Stromal cell of bone marrow (primary cell): Measurements from ENCODE around the gene PHF21A.

ENCODE experiments used
- DNase-seq: peaks from one replicate; pipeline ENCODE4 v3.0.0-alpha.2; 2012; ENCODE audit warnings: low read depth

PHF21A gene

GRCh38 chr11:46121301-46121723 lies at the start of gene PHF21A:
TSS of gene PHF21A (minus strand) at chr11:46121454. CDS start at chr11:46084219, 37,235 bp downstream.
- peak; percentile 86 for DNase-seq

- no peak for DNase-seq
These were observed 49.5 kb upstream of the PHF21A start for GRCh38 chr11:46170797-46171196.

DNA sequence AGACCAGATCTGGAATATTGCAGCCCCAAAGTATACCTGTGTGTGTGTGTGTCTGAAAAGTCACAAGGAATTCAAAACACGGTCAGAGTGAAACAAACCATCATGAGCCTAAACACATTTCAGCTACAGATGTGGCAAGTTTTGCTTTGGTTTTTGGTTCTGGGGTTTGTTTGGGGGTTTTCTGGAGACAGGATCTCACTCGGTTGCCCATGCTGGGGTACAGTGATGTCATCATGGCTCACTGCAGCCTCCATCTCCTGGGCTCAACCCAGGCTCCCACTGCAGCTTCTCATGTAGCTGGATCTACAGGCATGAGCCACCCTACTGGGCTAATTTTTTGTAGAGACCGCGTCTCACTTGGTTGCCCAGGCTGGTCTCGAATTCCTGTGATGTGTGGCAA lies 41.4 kb upstream of the PHF21A start:
- no peak for DNase-seq

DNA sequence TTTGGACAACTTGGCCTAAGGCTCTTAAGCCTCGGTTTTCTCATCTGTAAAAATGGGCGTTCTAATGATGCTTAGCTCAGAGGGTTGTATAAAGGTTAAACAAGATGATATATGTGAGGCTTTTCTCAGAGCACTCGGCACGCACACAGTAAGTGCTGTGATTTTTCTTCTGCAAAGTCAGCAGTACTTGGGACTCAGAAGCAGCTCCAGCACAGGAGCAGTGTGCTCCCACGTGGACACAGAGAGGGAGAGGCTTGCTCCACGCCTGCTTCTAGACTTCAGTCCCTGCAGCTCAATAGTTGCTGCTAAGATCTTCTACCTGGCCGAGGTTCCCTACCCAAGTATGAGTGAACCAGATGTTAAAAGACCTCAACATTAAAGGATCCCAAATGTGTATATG lies 39.9 kb upstream of the PHF21A start:
- no peak for DNase-seq

- no peak for DNase-seq
These were observed 38.8 kb upstream of the PHF21A start for GRCh38 chr11:46160100-46160499.

- no peak for DNase-seq
These were observed 38.4 kb upstream of the PHF21A start for GRCh38 chr11:46159680-46160079.

DNA sequence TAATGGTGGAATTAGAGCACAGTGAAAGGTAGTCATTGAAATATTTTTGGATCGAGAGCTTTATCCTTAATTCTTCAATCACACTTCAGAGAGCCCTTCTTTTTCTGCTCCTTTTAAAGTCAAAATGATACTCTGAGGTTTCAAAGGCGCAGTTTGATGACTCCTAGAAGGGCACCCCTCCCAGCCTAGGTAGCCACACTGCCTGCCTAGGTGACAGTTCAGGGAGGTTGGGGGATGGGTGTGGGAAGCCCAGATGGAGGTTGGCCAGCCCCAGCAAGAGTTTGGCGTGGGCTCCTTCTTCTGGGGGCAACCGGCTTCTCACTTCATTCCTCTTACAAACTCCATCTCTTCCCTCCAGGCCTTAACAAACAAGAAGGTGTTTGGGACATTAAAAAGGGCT lies 28.6 kb upstream of the PHF21A start:
- no peak for DNase-seq

DNA sequence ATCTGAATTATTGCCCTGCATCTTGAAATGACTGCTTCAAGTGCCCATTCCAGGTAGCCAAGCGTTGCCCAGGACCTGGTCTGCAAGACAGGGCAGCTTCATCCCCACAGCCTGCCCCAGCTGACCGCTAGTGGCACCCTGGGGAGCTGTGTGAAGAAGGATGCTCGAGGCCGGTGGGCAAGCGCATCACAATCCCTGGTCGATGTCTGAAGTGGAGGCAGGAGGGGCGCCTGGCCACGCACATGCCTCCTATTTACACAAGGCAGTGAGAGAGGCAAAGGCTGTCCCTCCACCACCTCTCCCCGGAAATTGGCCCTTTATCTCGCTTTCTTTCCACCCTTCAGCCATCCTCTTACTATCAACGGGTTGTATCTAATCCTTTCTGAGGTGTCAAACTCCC lies 28.1 kb upstream of the PHF21A start:
- no peak for DNase-seq

DNA sequence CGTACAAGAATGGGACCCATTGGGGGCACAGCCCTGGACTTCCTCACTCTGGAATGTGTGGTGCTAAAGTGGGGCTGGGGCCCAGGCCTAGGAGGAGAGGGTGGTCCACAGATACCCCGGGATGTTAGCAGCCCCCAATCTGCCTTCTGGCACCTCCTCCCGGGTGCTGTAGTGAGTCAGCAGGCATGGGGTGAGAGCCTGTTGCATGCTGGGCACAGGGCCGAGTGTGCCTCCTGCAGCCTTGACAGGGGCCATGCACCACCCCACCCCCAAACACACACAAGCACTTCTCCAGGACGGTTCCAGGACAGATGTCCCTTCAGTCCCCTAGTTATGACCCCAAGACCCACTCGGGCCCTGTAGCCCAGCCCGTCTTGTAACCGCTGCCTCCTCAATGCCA lies 23.5 kb upstream of the PHF21A start:
- DNase-seq, result no peak

GRCh38 chr11:46143049-46143806 lies 22.0 kb upstream of the PHF21A start:
- DNase-seq, result no peak

GRCh38 chr11:46142561-46142960 lies 21.3 kb upstream of the PHF21A start:
- no peak for DNase-seq

GRCh38 chr11:46141597-46141996 lies 20.3 kb upstream of the PHF21A start:
- no peak for DNase-seq

DNA sequence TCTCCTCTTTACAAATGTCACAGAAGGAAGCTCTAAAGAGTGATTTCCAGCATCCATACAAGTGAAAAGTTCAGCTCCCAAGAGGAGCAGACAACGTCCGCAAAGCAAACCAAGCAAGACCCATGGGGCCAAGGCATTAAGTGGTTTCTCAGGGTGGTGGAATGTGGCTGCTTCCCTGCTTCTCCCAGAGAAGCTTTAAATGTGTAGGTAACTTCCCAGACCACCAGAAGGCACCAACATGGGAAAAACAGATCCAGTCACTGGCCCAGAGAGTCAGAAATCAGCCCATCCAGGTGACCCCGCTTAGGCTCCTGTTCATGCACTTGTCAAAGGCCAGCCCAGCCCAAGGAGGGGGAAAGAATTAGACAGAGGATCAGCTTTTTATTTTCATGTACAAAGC lies 13.3 kb upstream of the PHF21A start:
- no peak for DNase-seq

DNA sequence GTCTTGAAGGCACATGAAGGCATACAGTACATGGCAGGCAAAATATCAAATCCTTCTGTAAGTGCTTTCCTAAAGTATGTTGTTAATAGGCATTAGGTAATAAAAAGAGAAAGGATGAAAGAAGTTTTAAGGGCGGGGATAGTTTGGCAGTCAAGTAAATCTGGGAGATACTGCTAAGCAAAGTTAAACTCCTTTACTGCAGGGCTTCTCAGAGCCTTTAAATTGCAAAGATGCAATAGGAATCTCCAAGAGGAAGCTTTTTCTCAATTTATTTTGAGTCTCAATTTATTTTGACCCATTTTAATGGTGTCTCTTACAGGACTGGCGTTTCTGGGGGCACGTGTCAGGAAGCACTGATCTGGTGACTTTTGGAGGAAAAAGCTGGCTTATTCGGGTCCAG lies 12.8 kb upstream of the PHF21A start:
- no peak for DNase-seq

DNA sequence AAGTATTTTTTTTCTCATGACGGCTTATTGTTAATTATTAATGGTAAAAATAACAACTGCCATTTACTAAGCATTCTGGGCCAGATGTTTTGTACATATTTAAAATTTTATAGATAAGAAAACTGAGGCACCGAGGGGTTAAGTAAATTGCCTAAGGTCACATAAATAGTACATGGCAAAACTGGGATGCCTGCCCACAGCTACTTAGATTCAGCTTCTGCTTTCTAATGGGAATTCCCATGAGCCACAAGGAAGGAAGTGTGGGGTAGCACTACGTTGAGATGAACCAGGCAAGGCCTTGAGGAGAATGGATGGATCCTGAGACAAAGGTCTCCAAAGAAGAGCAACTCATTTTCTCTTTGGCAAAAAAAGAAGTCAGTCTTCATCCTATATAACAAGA lies 11.9 kb upstream of the PHF21A start:
- no peak for DNase-seq

DNA sequence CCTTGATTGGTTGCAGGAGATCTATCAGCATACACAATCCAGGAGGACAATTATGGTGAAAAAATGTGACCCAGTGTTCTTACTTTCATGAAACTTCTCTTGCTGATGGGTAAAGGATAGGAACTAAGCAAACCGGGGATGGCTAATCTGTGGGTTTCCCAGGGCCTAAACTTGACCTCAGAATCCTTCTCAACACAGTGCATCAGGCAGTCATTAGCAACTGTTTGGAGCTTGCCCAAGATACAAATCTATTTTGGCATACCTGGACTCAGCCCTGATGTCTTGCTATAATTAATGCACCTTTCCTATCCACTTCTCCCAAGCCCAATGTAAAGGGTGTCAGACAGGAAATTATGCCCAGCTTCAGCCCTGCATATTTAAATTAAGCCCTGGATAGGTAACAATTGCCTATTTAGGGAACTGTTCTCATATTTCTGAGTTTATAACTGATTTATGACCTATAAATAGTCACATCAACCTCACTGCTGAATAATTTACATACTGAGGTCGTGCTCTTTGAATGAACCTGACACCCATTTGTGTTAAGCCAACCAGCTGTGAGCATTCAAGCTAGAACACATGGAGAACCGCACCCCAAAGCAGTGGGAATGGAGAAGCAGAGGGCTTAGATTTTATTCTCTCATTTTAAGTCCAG lies 9.2 kb upstream of the PHF21A start:
- no peak for DNase-seq

GRCh38 chr11:46129133-46129532 lies 7.9 kb upstream of the PHF21A start:
- DNase-seq, result no peak

GRCh38 chr11:46127150-46127638 lies 5.9 kb upstream of the PHF21A start:
- no peak for DNase-seq

GRCh38 chr11:46125284-46125683 lies 4.0 kb upstream of the PHF21A start:
- no peak for DNase-seq

DNA sequence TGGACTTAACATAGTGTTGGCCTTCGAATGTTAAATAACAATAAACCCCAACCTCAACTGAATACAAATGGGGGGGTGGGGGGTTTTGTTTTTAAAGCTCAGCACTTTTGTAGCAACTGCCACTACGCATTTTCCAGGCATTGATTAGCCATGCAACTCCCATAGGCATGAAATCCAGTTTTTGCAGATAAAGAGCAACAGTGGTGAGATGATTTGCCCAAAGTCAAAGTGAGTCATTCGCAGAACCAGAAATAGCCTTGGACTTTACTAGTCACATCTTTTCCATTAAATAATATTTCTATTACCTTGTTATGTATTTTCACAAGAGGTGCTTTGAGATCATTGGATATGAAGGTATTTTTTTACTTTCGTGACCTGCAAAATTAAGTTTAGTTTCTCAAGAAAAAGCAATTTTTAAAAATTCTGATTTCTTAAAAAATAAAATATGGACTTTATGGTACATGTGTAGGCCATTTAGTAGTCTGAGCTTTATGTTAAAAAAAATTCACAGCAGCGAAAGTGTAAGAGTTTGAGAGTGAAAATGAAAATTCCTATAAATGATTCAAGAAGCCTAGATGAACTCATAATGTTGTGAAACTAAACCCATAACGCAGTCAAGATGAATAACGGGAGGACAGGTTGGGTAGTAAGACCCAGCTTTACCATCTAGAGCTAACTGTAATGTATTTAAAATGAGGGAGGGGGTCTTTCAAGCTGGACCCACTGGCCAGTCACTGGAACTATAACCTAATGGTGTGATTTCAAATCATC lies 1.9 kb upstream of the PHF21A start:
- DNase-seq, result peak; percentile 47

DNA sequence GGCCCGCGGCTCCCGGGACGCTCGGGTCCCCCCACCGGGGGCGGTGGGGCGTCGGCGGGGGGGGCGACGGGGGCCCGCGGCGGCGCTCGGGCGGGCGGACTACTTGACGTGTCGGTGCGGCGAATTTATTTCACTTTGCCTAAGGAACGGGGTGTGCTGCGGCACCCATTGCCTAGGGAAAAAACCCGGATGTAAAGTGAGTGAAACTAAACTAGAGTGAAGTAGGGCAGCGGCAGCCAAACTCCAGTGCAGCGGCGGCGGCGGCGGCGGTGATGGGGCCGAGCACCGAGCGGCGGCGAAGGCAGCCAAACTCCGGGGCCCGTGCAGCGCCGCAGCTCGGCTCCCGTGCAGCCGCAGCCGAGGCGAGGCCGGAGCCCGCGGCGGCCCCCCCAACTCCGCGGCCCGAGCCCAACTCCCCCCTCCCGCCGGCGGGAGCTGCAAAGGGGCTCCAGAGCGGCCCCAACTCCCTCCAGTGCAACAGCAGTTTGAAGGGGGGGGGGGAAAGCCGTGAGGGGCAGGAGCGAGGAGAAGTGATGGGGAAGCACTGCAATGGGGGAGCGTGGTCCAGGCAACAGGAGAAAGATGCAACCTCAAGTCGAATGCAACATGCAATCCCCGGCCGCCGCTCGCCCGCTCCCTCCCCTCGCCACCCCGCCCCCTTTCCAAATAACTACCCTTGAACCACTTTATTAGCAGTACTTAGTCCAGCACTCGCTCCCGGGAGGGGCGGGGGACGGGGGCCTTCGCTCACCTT lies 647 bp upstream of the PHF21A start:
- DNase-seq, result peak; percentile 80
